Measurements from ENCODE around the gene LIMCH1.
"Not testable (repeated sequence)": the region's sequence is repeated elsewhere in the genome, so short reads cannot be mapped to it uniquely, and the experiment has no call there.

LIMCH1 gene

DNA sequence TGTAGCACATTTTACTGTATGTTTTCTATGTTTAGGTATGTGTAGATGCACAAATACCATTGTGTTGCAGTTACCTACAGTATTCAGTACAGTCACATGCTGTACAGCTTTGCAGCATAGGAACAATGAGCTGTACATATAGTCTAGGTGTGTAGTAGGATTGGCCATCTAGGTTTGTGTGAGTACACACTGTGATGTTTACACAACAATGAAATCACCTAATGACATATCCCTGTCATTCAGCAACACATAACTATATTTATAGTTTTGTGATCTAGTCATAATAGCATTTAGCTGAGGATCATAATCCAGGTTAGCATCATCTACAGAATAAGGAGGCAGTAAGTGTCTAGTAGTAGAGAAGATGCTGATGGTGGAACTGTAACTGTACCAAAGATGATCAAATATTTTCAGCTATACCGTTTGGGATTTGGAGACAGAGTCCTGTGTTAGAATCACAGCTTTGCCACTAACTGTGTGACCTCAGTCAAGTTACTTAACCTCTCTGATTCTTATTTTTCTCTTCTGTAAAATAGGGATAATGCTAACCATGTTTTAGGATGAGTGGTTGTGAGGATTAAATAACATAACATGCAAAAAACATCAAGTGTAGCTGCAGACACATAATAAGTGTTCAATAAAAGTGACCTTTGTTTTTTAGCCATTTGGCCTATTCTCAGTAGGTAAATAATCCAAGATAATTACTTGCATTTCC, 73.3 kb downstream of the LIMCH1 start:
- no peak for DNase-seq

DNA sequence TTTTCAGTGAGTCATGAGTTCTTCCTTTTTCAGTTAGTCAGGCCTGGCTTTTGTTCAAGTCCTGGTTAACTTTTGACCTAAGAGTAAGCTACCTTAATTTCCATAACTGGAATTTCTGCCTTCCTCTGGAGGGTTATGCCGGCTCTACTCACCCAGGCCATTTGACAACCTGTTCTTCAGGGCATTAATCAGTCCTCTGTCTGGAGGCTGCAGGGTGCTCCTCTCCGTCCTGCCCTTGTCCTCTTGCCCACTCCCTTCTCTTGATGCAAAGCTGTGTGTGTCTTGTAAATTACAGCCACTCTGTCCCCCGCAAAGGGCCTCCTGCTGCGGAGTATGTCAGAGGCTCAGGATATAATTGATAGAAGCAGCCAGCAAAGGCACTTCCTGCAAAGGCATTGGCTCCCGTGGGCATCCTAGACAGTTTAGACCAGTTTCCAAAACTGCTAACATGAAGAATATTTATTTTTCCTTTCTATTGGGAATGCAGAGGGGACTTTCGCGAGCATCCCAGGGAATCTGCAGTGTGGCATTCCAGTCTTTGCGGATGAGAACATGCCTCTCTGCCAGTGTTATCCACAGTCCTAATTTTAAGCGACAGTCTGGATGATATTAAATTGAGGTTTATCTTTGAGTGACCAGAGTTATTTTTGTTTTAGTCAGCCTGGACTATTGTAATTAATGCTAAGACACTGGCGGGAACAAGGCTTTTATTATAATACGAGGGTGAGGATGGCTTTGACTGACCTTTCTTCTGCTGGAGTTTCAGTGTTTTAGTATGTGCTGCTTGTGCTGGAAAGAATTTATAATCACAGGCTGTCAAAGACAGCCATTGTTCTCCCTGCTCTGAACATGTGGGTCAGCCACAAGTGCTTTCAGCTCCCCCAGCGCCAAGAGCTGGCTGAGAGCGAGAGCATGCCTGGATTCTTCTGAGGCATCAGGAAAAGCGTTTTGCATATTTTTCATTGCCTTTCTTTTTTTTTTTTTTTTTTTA, 74.2 kb downstream of the LIMCH1 start:
- DNase-seq, result no peak

DNA sequence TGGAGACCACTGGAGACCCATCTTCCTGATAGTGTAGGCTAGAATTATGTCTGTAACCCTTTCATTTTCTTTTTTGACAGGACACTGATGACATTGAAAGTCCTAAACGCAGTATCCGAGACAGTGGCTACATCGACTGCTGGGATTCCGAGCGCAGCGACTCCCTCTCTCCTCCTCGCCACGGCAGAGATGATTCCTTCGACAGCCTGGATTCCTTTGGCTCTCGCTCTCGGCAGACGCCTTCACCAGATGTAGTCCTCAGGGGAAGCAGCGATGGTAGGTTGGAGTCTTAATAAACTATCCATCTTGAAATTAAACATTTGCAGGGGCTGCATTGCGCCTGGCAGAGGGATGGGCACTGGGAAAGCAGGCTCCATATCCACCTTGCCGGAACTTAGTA, 75.4 kb downstream of the LIMCH1 start:
- no peak for DNase-seq

DNA sequence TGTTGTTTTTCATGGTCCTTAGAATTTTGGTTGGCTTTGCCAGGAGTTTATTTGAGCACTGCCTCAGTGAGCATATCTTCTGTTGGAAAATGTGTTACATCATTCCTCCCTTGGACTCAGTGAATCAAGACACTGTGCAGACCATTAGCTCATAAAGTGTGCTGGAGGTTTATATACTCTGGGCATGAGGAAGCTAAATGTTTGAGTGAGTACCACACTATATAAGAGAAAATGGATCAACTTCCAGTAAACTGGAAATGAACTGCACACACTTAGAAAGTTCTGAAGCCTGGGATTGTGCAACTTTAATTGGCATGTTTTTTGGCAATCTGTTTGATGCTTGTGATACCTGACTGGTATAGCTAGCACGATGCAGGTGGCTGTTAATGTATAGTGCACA, 75.9 kb downstream of the LIMCH1 start:
- no peak for DNase-seq

DNA sequence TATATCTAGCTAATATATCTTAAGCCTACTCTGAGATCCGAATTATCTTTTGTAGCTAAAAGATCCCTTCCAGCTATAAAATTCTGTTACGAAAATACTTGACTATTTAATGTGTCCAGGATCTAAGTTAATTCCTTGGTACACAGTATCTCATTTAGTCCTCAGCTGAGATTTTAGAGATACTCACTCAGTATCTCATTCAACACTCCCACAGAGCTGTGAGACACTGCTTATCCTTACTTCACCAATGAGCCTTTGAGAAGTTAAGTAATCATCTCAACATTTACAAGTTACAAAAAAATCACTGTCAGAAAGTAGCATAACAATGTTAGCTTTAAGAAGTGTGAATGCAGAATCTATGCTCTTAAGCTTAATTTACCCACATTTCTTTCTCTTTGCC, 76.6 kb downstream of the LIMCH1 start:
- DNase-seq, result no peak

DNA sequence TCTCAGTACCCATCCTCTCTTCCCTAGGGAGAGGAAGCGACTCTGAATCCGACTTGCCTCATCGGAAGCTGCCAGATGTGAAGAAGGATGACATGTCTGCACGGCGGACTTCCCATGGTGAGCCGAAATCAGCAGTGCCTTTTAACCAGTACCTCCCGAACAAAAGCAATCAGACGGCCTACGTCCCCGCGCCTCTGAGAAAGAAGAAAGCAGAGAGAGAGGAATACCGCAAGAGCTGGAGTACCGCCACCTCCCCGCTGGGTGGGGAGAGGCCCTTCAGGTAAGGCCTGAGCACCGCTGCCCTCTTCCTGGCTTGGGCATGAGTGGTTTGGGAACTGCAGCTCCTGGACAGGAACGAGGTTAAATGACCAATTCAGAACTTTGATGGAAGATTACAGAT, 81.2 kb downstream of the LIMCH1 start:
- DNase-seq, result no peak

DNA sequence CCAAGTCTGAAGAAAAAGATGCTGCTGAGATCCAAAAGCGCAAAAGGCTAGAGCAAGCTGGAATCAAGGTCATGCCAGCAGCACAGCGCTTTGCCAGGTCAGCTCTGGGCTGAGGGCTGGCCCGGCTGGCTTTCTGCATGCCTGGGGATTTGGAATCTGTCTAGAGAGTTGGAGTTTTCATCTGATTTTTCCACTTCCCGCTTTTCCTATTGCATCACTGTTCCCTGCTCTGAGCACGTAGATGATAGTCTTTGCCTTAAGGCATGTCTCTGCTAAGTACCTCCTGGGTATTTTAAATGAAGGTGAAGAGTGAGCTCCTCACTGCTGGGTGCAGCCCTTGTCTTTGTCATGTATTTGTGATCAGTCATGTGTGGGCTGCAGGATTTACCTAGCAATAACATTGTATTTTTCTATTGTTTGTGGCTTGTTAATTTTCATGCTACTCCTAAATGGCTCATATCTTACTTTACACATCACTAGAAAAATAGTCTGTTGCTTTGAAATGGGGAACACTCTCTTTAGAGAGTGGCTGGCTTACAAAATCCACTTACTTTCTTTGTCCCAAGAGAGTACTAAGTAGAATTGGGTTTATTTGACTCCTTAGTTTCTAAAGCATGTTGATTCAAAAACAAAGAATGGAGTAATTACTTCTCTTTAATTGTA, 82.8 kb downstream of the LIMCH1 start:
- DNase-seq, result no peak

DNA sequence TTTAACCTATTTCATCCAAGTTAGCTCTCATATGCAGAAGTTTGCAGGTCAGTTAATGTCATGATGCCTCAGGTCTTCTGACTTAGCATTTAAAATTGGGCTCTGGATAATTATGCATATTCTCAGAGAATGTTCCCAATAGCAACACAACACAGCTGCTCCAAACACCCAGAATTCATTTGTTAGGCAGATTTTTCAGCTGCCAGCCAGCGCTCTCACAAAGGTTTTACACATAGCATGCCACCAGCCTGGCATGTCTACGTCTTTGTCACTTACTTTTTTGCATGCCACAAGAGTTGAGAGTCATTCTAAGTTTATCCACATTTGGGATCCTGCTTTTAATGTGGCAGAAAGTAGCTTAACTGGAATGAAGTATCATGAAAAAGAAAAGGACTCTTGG, 84.8 kb downstream of the LIMCH1 start:
- DNase-seq, result no peak

DNA sequence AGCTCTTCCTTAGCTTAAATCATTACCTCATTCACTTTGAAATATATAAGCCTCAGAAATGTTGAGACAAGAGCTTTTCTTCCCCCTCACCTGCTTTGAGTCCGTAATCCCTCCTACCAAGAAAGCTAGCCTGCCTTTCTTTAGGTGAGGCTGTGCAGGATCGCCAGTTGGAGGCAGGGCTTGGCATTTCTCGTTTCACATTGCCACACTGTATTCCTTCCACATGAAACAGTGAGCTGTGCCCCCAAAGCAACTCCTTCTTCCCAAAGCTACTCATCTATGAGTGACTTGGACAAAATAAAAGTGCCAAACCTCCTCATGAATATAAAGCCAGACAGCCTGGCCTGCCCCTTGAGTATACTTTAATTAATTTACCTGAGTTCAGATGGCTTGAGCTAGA, 86.8 kb downstream of the LIMCH1 start:
- no peak for DNase-seq

DNA sequence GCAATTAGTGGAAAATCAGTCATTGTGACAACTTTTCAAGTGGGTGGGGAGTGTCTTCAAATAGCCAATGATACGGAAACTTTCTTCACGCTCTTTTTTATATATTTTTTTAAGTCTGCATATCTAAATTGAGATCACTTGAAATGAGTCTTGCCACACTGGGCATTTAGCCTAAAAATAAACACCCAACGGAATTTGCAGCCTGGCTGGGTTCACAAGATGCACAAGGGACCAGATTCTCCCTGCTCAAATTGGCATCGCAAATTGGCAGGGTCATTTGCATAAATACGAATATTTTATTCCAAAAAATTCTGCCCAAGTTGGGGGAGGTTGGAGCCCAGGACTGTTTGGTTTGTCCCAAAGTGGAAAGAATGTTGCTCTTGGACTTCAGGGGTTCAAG, 87.6 kb downstream of the LIMCH1 start:
- DNase-seq, result no peak

DNA sequence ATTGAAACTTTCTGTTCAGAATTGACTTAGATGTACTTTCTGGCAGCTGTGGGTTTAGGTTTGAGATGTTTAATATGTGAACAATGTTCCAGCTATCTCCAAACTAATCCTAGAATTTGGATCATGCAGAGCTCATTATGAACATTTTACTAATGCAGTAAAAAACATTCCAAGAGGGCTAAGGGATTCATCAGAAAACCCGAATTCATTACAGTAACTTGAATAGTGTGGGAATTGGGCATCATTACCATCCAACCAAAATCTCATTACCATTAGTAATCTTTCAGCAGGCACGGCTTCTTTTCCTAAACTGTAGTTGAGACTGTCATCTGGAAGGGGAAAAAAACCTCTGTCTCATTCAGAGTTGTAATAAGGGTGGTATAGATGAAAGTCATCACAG, 91.0 kb downstream of the LIMCH1 start:
- DNase-seq, result no peak

DNA sequence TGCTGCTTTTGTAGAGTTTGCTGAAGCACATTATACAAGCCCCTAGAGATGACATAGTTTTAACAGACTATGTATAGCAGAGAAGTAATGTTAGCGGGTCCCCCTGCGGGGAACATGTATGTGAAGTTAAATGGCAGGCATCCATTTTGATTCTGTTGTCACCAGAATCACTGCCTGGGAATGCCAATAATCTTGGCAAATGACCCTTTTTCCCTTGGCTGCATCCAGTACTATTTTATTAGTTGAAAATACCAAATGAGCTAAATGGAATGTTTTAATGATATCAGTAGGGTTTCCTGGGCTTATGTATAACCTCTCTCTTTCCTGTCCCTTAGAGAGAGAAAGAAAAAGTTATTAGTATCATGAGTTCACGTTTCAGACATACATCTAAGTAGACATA, 93.6 kb downstream of the LIMCH1 start:
- no peak for DNase-seq

DNA sequence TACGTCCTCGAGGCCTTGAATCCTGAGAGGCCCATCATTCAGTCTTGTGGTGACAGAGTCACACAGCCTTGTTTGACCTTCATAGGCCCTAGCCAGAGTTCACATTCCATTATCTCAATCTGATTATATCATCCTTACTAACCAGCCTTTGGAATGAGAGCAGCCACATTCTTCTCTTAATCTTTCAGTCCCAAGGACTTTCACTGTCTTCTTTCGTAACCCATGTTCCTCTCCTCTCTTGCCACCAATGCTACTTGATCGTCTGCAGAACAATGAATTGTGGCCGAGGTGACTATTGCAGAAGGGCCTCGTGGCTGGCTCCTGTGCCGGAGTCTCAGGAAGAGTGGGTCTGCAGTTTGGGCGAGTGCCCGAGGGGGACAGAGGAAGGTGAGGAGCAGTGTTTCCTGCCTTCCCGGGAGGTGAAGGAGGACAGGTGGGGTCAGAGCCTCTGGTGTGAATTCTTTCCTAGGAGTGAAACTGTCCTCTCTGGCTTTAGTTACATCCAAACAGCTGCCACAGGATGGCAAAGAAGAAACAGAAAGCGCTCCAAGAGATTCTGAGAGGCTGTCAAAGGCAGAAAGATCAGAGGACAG, 94.6 kb downstream of the LIMCH1 start:
- DNase-seq, result no peak

DNA sequence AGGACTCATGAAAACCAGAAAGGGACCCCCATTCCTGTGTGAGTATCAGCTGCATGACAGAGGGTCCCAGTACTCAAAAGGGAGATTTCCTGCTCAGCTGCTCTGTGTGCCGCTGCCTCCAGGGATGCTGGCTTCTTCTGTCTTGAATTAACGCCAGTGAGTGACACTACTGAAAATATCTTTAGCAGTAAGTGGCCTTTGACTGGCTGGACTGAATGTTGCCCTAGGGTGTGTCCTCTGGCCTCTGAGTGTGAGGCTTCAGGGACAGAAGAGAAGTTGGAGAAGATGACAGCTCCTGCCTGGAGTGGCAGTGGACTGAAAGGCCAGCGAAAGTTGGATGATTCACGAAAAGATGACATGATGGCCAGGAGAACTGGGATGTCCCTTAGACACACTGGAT, 95.4 kb downstream of the LIMCH1 start:
- no peak for DNase-seq

DNA sequence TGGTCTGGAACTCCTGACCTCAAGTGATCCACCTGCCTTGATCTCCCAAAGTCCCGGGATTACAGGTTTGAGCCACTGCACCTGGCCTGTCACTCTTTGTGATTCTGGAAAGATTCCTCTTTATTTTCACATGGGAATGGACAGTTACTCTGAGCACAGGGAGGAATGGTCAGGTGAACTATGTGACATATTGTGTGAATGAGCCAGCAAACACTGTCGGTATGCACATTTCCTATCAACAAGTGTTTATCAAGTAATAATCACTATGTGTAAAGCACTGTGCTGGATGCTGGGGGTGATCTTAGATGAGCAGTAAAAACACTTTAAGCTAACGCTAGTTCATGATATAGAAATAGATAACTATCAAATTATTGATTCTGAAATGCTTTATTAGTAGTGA, 97.5 kb downstream of the LIMCH1 start:
- no peak for DNase-seq

DNA sequence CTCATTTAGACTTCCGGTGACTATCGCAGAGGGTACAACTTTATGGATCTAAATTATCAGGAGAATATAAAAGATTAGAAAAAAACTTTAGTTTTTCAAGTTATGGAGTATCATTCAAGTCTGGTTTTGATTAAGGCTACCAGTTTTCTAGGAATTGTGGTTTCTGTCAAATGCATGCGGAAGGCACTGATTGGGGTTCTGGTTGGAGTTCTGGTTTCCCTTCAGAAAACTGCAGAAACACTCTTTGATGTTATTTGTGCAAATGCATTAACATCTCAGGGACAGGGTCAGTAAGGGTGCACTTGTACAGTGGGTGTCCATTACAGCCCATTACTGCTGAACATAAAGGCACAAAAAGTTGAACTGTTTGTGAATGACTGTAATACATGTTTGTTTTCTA, 100.2 kb downstream of the LIMCH1 start:
- DNase-seq, result no peak

DNA sequence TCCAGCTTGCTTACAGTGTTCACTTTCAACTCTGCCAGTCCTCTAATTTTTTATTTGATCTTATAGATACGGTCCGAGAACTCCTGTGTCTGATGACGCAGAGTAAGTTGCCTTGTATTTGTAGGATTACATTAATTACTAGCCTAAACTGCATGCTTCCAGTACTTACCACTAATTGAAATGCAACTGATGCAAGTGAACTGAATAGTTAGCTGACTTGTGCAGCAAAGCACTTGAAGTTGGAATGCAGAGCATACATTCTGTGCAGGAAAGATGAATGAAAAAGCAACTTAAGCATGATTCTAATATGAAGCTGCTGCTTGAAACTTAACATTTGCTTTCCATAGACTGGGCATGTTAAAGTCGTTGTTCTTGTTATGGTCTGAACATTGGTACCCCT, 100.9 kb downstream of the LIMCH1 start:
- no peak for DNase-seq

DNA sequence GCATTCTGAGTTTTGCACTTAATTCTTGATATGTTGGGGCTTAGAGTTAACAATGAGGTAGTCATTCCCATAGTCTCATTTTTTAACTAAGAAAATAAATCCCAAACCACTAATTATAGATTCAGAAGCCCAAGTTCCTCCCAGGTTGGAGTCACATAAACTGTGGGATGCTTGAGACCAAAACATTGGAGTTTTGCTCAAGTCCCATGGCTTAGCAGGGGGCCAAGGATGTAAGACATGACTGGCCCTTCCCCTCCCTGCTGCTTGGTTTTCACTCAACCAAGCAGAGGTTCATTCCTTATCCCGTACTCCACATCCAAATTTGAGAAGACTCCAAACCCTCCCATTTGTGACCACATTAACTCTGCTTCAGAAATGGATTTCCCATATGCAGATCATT, 101.3 kb downstream of the LIMCH1 start:
- no peak for DNase-seq

DNA sequence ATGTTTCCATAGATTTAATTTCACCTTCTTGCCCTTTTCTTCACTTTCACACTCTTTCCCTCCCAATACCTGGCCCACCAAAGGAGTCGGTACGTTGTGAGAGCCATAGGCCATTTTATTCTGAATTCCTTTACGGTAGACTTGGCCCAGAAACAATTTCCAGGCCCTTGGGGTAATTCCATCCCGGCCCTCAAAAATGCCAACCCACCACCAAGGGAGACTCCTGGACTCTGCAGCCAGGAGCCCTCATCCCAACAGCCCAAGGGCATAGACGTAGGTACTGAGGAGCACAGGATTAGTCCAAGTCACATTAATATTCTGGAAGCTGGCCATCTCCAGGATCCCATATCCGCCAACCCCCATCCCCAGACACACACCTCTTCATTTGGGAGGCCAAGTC, 102.9 kb downstream of the LIMCH1 start:
- DNase-seq, result no peak

DNA sequence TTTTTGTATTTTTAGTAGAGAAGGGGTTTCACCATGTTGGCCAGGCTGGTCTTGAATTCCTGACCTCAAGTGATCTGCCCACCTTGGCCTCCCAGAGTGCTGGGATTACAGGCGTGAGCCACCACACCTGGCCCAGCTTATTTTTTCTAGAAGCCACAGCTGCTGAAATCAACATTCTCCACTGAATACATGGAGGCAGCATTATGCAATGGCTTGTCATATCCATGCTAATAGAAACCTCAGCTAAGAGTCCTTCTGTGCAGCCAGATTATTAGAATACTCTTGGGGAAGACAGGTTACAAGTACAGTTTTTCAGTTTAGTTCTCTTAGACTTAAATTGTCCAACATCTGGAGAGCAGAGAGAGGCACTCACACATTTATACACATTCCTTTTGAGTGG, 104.8 kb downstream of the LIMCH1 start:
- not testable (repeated sequence) for DNase-seq

DNA sequence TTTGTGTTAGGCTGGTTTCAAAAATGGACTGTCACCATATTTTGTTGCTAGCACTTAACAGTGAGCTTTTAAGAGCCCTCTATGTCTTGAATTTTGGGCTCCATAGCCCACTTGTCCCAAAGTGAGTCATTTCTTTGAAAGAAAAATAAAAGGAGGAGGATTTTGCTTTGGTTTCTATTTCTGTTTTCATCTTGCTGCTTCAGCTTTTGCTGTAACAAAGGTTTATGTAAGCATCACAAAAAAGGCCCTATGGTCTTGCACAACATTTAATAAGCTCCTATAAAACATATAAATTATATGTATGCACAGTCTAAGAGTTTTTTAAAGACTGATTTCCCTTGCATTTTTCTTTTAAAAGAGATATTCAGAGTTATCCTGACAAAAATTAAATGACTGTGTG, 105.4 kb downstream of the LIMCH1 start:
- no peak for DNase-seq

DNA sequence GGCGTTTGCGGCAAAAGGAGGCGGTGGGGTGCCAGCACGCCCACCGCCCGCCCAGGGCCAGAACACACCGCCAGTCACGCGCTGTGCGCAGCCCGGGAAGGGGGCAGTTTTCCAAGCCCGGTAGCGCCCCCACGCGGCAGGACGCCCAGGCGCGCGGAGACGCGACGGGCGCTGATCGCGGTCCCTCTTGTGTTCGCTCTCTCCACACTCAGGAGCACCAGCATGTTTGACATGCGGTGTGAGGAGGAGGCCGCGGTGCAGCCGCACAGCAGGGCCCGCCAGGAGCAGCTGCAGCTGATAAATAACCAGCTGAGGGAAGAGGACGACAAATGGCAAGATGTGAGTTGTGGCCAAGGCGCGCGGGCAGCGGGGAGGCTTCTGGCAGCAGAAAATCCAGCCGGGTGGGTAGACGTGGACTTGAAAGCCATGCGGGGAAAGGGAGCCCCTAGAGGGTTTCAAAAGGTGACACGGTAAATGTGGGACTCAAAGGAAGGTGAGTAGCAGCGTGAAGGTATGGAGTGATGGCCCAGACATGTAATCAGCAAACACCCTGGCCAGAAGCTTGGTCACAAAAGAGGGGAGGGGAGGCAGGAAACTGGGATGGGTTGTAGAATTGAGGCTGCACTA, 106.4 kb downstream of the LIMCH1 start:
- DNase-seq, result no peak

DNA sequence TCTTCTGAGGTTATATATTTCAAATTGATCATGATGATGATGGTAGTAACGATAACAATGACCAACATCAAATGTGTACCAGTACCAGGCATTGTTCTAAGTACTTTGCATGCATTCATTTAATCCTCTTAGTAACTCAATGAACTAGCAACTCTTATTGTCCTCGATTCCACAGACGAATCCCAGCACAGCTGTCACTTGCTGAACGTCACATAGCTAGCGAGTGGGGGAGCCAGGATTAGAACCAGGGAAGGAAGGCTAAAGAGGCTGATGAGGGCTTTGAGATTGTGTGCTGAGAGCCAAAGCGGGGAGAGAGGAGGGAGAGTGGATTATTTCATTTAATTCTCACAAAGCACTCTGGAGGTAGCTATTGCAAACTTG, 106.9 kb downstream of the LIMCH1 start:
- no peak for DNase-seq
